SK-N-SH treated with all-trans-retinoic acid at 6 μM for 48 hours (cell line): ENCODE results near the gene NEURL1B.

Experiments used
- CREB5 ChIP-seq: fragments of 250-450 bp; sonication (Bioruptor Pico); IDR thresholded peaks from 2 replicates; pipeline ENCODE4 v1.5.1; 2020; ENCODE audit warnings: low read depth, mild to moderate bottlenecking, moderate library complexity
- CSDC2 ChIP-seq: fragments of 250-450 bp; sonication (Bioruptor Pico); IDR thresholded peaks from 2 replicates; pipeline ENCODE4 v1.5.0; 2020; ENCODE audit warnings: mild to moderate bottlenecking, moderate library complexity
- OSR1 ChIP-seq: fragments of 250-450 bp; sonication (Bioruptor Pico); IDR thresholded peaks from 2 replicates; pipeline ENCODE4 v1.8.0; 2022; ENCODE audit warnings: moderate library complexity, mild to moderate bottlenecking, inconsistent platforms
- PATZ1 ChIP-seq: fragments of 250-450 bp; sonication (Bioruptor Pico); IDR thresholded peaks from 2 replicates; pipeline ENCODE4 v1.8.0; 2020; ENCODE audit warnings: mild to moderate bottlenecking, moderate library complexity, borderline replicate concordance
- PPARA ChIP-seq: fragments of 250-450 bp; sonication (Bioruptor Pico); IDR thresholded peaks from 2 replicates; pipeline ENCODE4 v1.5.0; 2020; ENCODE audit warnings: mild to moderate bottlenecking, borderline replicate concordance
- RARB ChIP-seq: fragments of 250-450 bp; sonication (Bioruptor Pico); IDR thresholded peaks from 2 replicates; pipeline ENCODE4 v1.8.0; 2021; ENCODE audit warnings: mild to moderate bottlenecking, moderate library complexity
- ZC3H10 ChIP-seq: fragments of 250-450 bp; sonication (Bioruptor Pico); IDR thresholded peaks from 2 replicates; pipeline ENCODE4 v1.5.1; 2021; ENCODE audit warnings: mild to moderate bottlenecking, moderate library complexity
- ZFP30 ChIP-seq: fragments of 450-650 bp; formaldehyde crosslinking; IDR thresholded peaks from 2 replicates; pipeline ENCODE4 v1.5.0; 2022; ENCODE audit warnings: mild to moderate bottlenecking, moderate library complexity
- ZNF8 ChIP-seq: fragments of 450-650 bp; formaldehyde crosslinking; IDR thresholded peaks from 2 replicates; pipeline ENCODE4 v1.5.0; 2020; ENCODE audit warnings: mild to moderate bottlenecking, moderate library complexity

- no peak for TF ChIP-seq RARB (CRISPR knock-in tag)
- TF ChIP-seq OSR1 (CRISPR knock-in tag) = no peak
- no peak for TF ChIP-seq ZFP30 (CRISPR knock-in tag)
- TF ChIP-seq ZC3H10 (CRISPR knock-in tag) = no peak
- no peak for TF ChIP-seq CREB5 (CRISPR knock-in tag)
- no peak for TF ChIP-seq ZNF8 (CRISPR knock-in tag)
- TF ChIP-seq PATZ1 = no peak
- no peak for TF ChIP-seq PPARA (CRISPR knock-in tag)
- TF ChIP-seq CSDC2 (CRISPR knock-in tag) = no peak
Measured at GRCh38 chr5:172611913-172612312, 29.1 kb upstream of the NEURL1B start.
